MCF 10A (cell line): ENCODE measurements around the gene SPINT1. TPM values are rescaled to one million over a fixed set of nuclear protein-coding genes. Genes with fewer than 3 reads are reported as not detected.
A peak's percentile ranks its signal among the peaks of the same experiment; 100 is the strongest.

ENCODE experiments used
- BruUV-seq: library from RNA; stranded (reverse); fragments of 400-500 nt; replicated peaks from 2 replicates; lab custom pipeline; 2021; lab: Mats Ljungman, UMichigan
- CTCF ChIA-PET: fragments of 300-600 bp; sonication (Branson Sonifier 250); formaldehyde crosslinking; extraction: SDS; loops from one replicate; lab custom pipeline; 2021; ENCODE audit warnings: antibody characterized with exemption, inconsistent platforms; lab: Yijun Ruan, JAX
- POLR2A ChIA-PET: fragments of 300-600, 350-650 bp; sonication (Branson Sonifier 250); formaldehyde crosslinking; extraction: SDS; loops from one replicate; lab custom pipeline; 2020; ENCODE audit warnings: antibody characterized with exemption, inconsistent platforms; lab: Yijun Ruan, JAX
- DNase-seq: peaks from one replicate; pipeline ENCODE4 v3.0.0-alpha.2; 2018; ENCODE audit not compliant: unreplicated experiment
- H3K27ac Mint-ChIP-seq: one replicate; pipeline ENCODE4 v1.8.0; 2022; ENCODE audit warnings: mild to moderate bottlenecking, low read depth, mixed read lengths; ENCODE audit not compliant: unreplicated experiment
- H3K27me3 Mint-ChIP-seq: one replicate; pipeline ENCODE4 v1.8.0; 2022; ENCODE audit warnings: mixed read lengths; ENCODE audit not compliant: insufficient read depth, unreplicated experiment
- H3K36me3 Mint-ChIP-seq: one replicate; pipeline ENCODE4 v1.8.0; 2022; ENCODE audit warnings: mild to moderate bottlenecking, moderate library complexity, mixed read lengths; ENCODE audit not compliant: insufficient read depth, unreplicated experiment
- H3K4me1 Mint-ChIP-seq: one replicate; pipeline ENCODE4 v1.8.0; 2022; ENCODE audit warnings: mixed read lengths; ENCODE audit not compliant: insufficient read depth, unreplicated experiment
- H3K4me3 Mint-ChIP-seq: one replicate; pipeline ENCODE4 v1.8.0; 2022; ENCODE audit warnings: mild to moderate bottlenecking, moderate library complexity, mixed read lengths; ENCODE audit not compliant: unreplicated experiment
- H3K9me3 Mint-ChIP-seq: one replicate; pipeline ENCODE4 v1.8.0; 2022; ENCODE audit warnings: mixed read lengths; ENCODE audit not compliant: unreplicated experiment
- intact Hi-C: fragments of 100-400 bp; cut with micrococcal nuclease; formaldehyde crosslinking; loops from 2 replicates; pipeline ENCODE4 v1.14.1; 2022
- total RNA-seq: library from RNA; stranded (reverse); gene quantifications from 2 replicates; pipeline ENCODE4 v1.2.3, GENCODE V29; 2022
- TF ChIP-seq, protein P1 (sequence below): fragments of 200-600 bp; IDR thresholded peaks from one replicate; pipeline ENCODE4 v1.8.0; 2022; ENCODE audit warnings: antibody characterized with exemption, mild to moderate bottlenecking; ENCODE audit not compliant: unreplicated experiment

Gene SPINT1
- total RNA-seq, 1 experiment from 2014 or later, result 57.9 TPM

DNA sequence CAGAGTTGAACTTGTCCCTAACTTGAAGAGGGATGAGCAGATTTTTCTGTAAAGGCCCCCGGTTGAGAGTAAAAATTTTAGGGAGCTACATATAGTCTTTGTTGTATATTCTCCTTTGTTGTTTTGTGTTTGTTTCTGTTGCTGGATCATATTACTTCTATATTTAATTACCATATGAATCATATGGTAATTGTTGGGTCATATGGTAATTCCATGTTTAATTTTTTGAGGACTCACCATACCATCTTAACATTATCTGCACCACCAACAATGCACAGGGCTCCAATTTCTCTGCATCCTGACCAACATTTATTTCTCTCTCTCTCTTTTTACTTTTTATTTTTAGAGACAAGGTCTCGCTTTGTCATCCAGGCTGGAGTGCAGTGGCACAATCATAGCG lies 44.3 kb upstream of the SPINT1 start:
- Mint-ChIP-seq H3K4me3 (no peak overlapping the region), H3K27me3 (no peaks in the 10 kb centered on the region), H3K4me1 (peaks cover 21% of the 10 kb centered on the region), H3K36me3 (peaks cover 37% of the 10 kb centered on the region), H3K27ac (no peak overlapping the region), H3K9me3 (no peaks in the 10 kb centered on the region)
- TF ChIP-seq, protein P1, sequence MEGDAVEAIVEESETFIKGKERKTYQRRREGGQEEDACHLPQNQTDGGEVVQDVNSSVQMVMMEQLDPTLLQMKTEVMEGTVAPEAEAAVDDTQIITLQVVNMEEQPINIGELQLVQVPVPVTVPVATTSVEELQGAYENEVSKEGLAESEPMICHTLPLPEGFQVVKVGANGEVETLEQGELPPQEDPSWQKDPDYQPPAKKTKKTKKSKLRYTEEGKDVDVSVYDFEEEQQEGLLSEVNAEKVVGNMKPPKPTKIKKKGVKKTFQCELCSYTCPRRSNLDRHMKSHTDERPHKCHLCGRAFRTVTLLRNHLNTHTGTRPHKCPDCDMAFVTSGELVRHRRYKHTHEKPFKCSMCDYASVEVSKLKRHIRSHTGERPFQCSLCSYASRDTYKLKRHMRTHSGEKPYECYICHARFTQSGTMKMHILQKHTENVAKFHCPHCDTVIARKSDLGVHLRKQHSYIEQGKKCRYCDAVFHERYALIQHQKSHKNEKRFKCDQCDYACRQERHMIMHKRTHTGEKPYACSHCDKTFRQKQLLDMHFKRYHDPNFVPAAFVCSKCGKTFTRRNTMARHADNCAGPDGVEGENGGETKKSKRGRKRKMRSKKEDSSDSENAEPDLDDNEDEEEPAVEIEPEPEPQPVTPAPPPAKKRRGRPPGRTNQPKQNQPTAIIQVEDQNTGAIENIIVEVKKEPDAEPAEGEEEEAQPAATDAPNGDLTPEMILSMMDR, result no peak
- DNase-seq, result no peak
- POLR2A ChIA-PET, result no interaction called here
- CTCF ChIA-PET, result interaction anchor here (1.0 to 1.2 kb wide), 2 partner anchors 13 to 15 kb away, joined by 3 read pairs; no protein-coding TSS in a partner anchor
- BruUV-seq, result no TSS peak
- intact Hi-C loops, result no loop called here

DNA sequence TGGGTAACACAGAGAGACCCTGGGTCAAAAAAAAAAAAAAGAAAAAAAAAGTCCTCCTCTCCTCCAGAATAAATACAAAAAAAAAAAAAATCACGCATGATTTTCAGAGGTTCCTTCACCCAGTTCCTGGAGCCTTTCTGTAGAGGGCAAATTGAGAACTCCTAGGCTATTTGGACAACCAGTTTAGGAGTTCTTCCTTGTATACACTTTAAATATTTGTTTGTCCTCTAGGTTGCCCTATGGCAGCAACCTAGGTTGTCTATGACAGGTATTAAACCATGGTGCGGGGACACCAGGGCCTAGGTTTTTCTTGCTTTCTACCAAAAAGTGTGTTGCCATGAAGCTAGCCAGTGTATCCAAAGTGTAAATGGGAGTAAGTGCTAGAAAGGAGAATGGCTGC lies 40.8 kb upstream of the SPINT1 start:
- ChIA-PET POLR2A (interaction anchor here (0.8 to 1.2 kb wide), 2 partner anchors 9 to 41 kb away, joined by 3 read pairs; partner anchors contain the start of gene SPINT1), CTCF (interaction anchor here (0.7 to 1.3 kb wide), 4 partner anchors 10 to 30 kb away, joined by 3 to 4 read pairs (median 4); partner anchors contain the start of gene PPP1R14D)
- Mint-ChIP-seq H3K4me1 (peaks cover 19% of the 10 kb centered on the region), H3K36me3 (peaks cover 32% of the 10 kb centered on the region), H3K27me3 (no peaks in the 10 kb centered on the region), H3K27ac (no peak overlapping the region), H3K9me3 (no peaks in the 10 kb centered on the region), H3K4me3 (no peak overlapping the region)
- DNase-seq, result no peak
- no TSS peak for BruUV-seq
- TF ChIP-seq, protein P1, result no peak
- intact Hi-C loops, result no loop called here

DNA sequence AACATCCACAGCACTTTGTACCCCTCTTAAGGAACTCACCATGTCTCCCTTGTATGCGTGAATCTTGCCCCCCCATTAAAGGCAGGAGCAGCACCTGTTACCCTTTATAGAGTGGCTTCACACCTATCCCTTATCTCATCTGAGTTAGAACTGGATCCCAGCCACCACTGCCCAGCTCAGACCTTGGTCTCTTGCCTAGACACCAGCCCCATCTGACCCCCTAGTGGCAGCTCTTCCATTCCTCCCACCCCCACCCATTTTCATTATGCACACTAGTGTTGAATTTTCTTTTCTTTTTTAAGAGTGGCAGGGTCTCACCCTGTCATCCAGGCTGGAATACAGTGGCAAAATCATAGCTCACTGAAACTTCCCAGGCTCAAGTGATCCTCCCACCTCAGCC lies 40.2 kb upstream of the SPINT1 start:
- Mint-ChIP-seq H3K4me1 (peaks cover 23% of the 10 kb centered on the region), H3K27me3 (no peaks in the 10 kb centered on the region), H3K36me3 (peaks cover 29% of the 10 kb centered on the region), H3K27ac (no peak overlapping the region), H3K9me3 (no peaks in the 10 kb centered on the region), H3K4me3 (no peak overlapping the region)
- BruUV-seq, result no TSS peak
- ChIA-PET POLR2A (interaction anchor here (0.8 to 1.2 kb wide), 2 partner anchors 9 to 40 kb away, joined by 3 read pairs; partner anchors contain the start of gene SPINT1), CTCF (interaction anchor here (0.9 to 1.0 kb wide), 2 partner anchors 29 to 54 kb away, joined by 3 read pairs; no protein-coding TSS in a partner anchor)
- no peak for DNase-seq
- TF ChIP-seq, protein P1, result no peak
- intact Hi-C loops, result no loop called here

DNA sequence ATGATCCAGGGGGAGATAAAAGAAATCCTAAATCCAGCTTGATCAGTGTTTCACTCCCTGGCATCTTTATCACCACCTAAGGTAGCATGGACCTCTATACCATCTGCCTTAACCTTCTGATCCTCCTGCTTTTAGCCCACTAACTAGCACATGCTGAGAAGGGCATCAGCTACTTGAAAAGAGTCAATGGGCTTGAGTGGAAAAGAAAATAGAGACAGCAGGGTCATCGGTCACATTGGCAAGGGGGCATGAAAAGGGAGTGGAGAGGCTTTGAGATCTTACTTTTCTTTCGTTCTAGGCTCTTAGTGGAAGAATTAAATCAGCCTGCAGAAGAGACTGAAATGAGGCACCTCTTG lies 37.2 kb upstream of the SPINT1 start:
- Mint-ChIP-seq H3K4me3 (peak overlapping the region; percentile 81), H3K9me3 (no peaks in the 10 kb centered on the region), H3K4me1 (peaks cover 15% of the 10 kb centered on the region), H3K27me3 (no peaks in the 10 kb centered on the region), H3K36me3 (peaks cover 17% of the 10 kb centered on the region), H3K27ac (peak overlapping the region; percentile 83)
- TF ChIP-seq, protein P1, result no peak
- intact Hi-C loops, result no loop called here
- ChIA-PET POLR2A (interaction anchor here (0.6 to 3.7 kb wide), 14 partner anchors 13 to 835 kb away, joined by 3 to 47 read pairs (median 5); partner anchors contain the start of genes C15orf62, GCHFR, RAD51 and SPINT1), CTCF (interaction anchor here (0.5 to 2.1 kb wide), 5 partner anchors 38 to 287 kb away, joined by 3 to 8 read pairs (median 3); no protein-coding TSS in a partner anchor)
- TSS peak; percentile 64 for BruUV-seq
- DNase-seq, result no peak
